Neuronal stem cell (in vitro differentiated cells): ENCODE data around the gene CHPF2.

ENCODE experiments used
- DNase-seq: peaks from one replicate; pipeline ENCODE4 v3.0.0-alpha.2; 2013; ENCODE audit warnings: low spot score
- H2AFZ ChIP-seq: one replicate; pipeline ENCODE4 v1.6.1; 2013; ENCODE audit warnings: mild to moderate bottlenecking, low read length, inconsistent platforms
- H2AK5ac ChIP-seq: 2 replicates; pipeline ENCODE4 v1.6.1; 2013; ENCODE audit warnings: low read depth, mild to moderate bottlenecking, inconsistent platforms, low read length, moderate library complexity, mixed read lengths
- H2BK120ac ChIP-seq: 2 replicates; pipeline ENCODE4 v1.6.1; 2013; ENCODE audit warnings: low read depth, mild to moderate bottlenecking, inconsistent platforms, low read length, moderate library complexity, mixed read lengths
- H2BK12ac ChIP-seq: one replicate; pipeline ENCODE4 v1.6.1; 2013; ENCODE audit warnings: low read length, inconsistent platforms
- H2BK15ac ChIP-seq: 2 replicates; pipeline ENCODE4 v1.6.1; 2013; ENCODE audit warnings: mild to moderate bottlenecking, low read length, inconsistent platforms, mixed read lengths
- H2BK5ac ChIP-seq: one replicate; pipeline ENCODE4 v1.6.1; 2013; ENCODE audit warnings: inconsistent platforms, mild to moderate bottlenecking, low read length, moderate library complexity
- H3K14ac ChIP-seq: one replicate; pipeline ENCODE4 v1.6.1; 2013; ENCODE audit warnings: low read length, inconsistent platforms
- H3K18ac ChIP-seq: 2 replicates; pipeline ENCODE4 v1.6.1; 2013; ENCODE audit warnings: low read length, inconsistent platforms
- H3K23ac ChIP-seq: 2 replicates; pipeline ENCODE4 v1.6.1; 2013; ENCODE audit warnings: low read depth, mild to moderate bottlenecking, mixed read lengths, low read length, inconsistent platforms; ENCODE audit not compliant: poor library complexity
- H3K27ac ChIP-seq: replicated peaks from 3 replicates; pipeline ENCODE4 v1.5.1; 2013; ENCODE audit warnings: low read length, inconsistent platforms
- H3K27me3 ChIP-seq, 3 experiments: 2 replicates each; pipeline ENCODE4 v1.6.1; 2013; ENCODE audit warnings: low read length in 3 of 3, mild to moderate bottlenecking in 2 of 3, inconsistent platforms in 1 of 3, low read depth in 1 of 3, mixed read lengths in 1 of 3, moderate library complexity in 1 of 3; ENCODE audit not compliant: control insufficient read depth in 3 of 3, insufficient read depth in 3 of 3
- H3K36me3 ChIP-seq, 2 donors: replicated peaks in 1 of 2; 2 replicates each; pipeline ENCODE4 v1.6.1; 2013; ENCODE audit warnings: low read length in 2 of 2; ENCODE audit not compliant: control insufficient read depth in 2 of 2, insufficient read depth in 2 of 2
- H3K4ac ChIP-seq: 2 replicates; pipeline ENCODE4 v1.6.1; 2013; ENCODE audit warnings: inconsistent platforms, mild to moderate bottlenecking, low read length, moderate library complexity
- H3K4me1 ChIP-seq, 2 donors: 1 replicate in 1 of 2; 2 replicates in 1 of 2; pipeline ENCODE4 v1.6.1; 2013; ENCODE audit warnings: low read length in 2 of 2, low read depth in 1 of 2; ENCODE audit not compliant: control insufficient read depth in 2 of 2, insufficient read depth in 1 of 2
- H3K4me2 ChIP-seq: one replicate; pipeline ENCODE4 v1.6.1; 2013; ENCODE audit warnings: mild to moderate bottlenecking, low read length, inconsistent platforms; ENCODE audit not compliant: insufficient read depth, poor library complexity, severe bottlenecking
- H3K4me3 ChIP-seq, 2 donors: 2 replicates each; pipeline ENCODE4 v1.5.1; 2013; ENCODE audit warnings: low read length in 2 of 2, mild to moderate bottlenecking in 2 of 2, inconsistent platforms in 1 of 2, moderate library complexity in 1 of 2
- H3K79me1 ChIP-seq: one replicate; pipeline ENCODE4 v1.6.1; 2013; ENCODE audit warnings: low read depth, mild to moderate bottlenecking, inconsistent platforms, low read length, moderate library complexity
- H3K9ac ChIP-seq: one replicate; pipeline ENCODE4 v1.6.1; 2013; ENCODE audit warnings: mild to moderate bottlenecking, low read depth, low read length, inconsistent platforms; ENCODE audit not compliant: poor library complexity
- H3K9me3 ChIP-seq, 2 donors: replicated peaks in 1 of 2; 2 replicates each; pipeline versions ENCODE3 to v1.6.1; 2013; ENCODE audit warnings: low read length in 2 of 2, mild to moderate bottlenecking in 2 of 2, inconsistent platforms in 1 of 2, low read depth in 1 of 2, mixed read lengths in 1 of 2, moderate library complexity in 1 of 2; ENCODE audit not compliant: control insufficient read depth in 2 of 2, insufficient read depth in 1 of 2
- H4K8ac ChIP-seq: one replicate; pipeline ENCODE4 v1.6.1; 2013; ENCODE audit warnings: low read depth, mild to moderate bottlenecking, inconsistent platforms, low read length, moderate library complexity
- H4K91ac ChIP-seq: one replicate; pipeline ENCODE4 v1.6.1; 2013; ENCODE audit warnings: low read length, low read depth, mild to moderate bottlenecking, inconsistent platforms; ENCODE audit not compliant: poor library complexity
- WGBS, 2 donors: extraction: QIAGEN DNeasy Blood & Tissue Kit; methylation state at CpG; one replicate each; pipeline ENCODE4 v1.1.7; 2013; ENCODE audit warnings: missing lambda C conversion rate in 2 of 2, mixed read lengths in 1 of 2; ENCODE audit not compliant: insufficient read length in 2 of 2, insufficient replicate concordance in 1 of 2; ENCODE audit errors: extremely low coverage in 2 of 2; 5-methylcytosine and 5-hydroxymethylcytosine counted together

The CHPF2 gene

GRCh38 chr7:151265351-151265931, 33.2 kb downstream of the CHPF2 start:
- Histone ChIP-seq H2BK15ac (no peak overlapping the region), H3K18ac (no peak overlapping the region), H3K4ac (no peak overlapping the region), H4K8ac (no peak overlapping the region), H3K4me3 (no peak overlapping the region), H3K9me3 (no peaks in the 10 kb centered on the region), H3K79me1 (no peaks in the 10 kb centered on the region), H2BK12ac (no peak overlapping the region), H3K4me2 (no peak overlapping the region), H3K27me3 (peaks cover 0 to 16% (median 0%) of the 10 kb centered on the region in 3 experiments), H3K36me3 (no peaks in the 10 kb centered on the region), H3K9ac (no peak overlapping the region), H3K23ac (no peak overlapping the region), H4K91ac (no peak overlapping the region), H3K27ac (no peak overlapping the region), H3K4me1 (no peaks in the 10 kb centered on the region), H2BK120ac (no peak overlapping the region), H2BK5ac (no peak overlapping the region), H2AK5ac (no peak overlapping the region), H3K14ac (no peak overlapping the region), H2AFZ (no peak overlapping the region)
- no peak for DNase-seq
- no CpG with 5 or more reads among the region's 9 CpGs for WGBS, 2 donors

GRCh38 chr7:151269511-151269910, 37.2 kb downstream of the CHPF2 start:
- H3K18ac ChIP-seq = no peak overlapping the region
- no peak overlapping the region for H3K4me3 ChIP-seq
- no peak overlapping the region for H2BK15ac ChIP-seq
- no CpG with 5 or more reads among the region's 10 CpGs for WGBS, 2 donors
- no peak overlapping the region for H4K91ac ChIP-seq
- H2BK12ac ChIP-seq = no peak overlapping the region
- no peaks in the 10 kb centered on the region for H3K9me3 ChIP-seq
- H3K4me1 ChIP-seq = no peaks in the 10 kb centered on the region
- peak overlapping the region; percentile 61 for H3K9ac ChIP-seq
- no peak overlapping the region for H3K23ac ChIP-seq
- no peaks in the 10 kb centered on the region for H3K79me1 ChIP-seq
- no peak overlapping the region for H4K8ac ChIP-seq
- no peaks in the 10 kb centered on the region for H3K36me3 ChIP-seq
- no peaks in the 10 kb centered on the region for H3K27me3 ChIP-seq
- no peak overlapping the region for H2AFZ ChIP-seq
- H2BK5ac ChIP-seq = no peak overlapping the region
- no peak overlapping the region for H3K14ac ChIP-seq
- H3K4ac ChIP-seq = no peak overlapping the region
- no peak overlapping the region for H2AK5ac ChIP-seq
- no peak overlapping the region for H3K27ac ChIP-seq
- no peak for DNase-seq
- H2BK120ac ChIP-seq = no peak overlapping the region
- H3K4me2 ChIP-seq = no peak overlapping the region

DNA sequence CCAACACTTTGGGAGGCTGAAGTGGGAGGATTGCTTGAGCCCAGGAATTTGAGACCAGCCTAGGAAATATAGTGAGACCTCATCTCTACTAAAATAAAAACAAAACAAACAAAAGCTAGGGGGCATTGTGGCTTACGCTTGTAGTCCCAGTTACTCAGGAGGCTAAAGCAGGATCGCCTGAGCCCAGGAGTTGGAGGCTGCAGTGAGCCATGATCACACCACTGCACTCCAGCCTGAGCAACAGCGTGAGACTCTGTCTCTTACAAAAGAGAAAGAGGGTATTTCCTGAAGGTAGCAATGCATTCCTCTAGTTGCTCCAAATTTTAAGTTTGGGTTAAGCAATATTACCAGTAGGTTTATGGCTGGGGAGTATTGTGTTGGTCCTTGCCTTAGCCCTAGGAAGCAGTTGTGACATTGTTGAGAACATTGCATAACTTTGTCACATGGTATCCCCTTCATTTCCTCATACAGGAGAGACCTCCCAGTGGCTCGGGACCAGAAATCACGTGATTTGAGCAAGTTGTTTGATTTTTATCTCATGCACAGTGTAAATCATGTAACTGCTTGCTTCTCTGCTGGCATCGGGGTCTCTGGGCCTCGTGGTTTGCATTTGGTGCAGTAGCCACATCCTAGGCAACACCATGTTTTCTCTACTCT, 39.5 kb downstream of the CHPF2 start:
- H4K8ac ChIP-seq = no peak overlapping the region
- DNase-seq = no peak
- H3K79me1 ChIP-seq = no peaks in the 10 kb centered on the region
- H2BK5ac ChIP-seq = no peak overlapping the region
- H3K27ac ChIP-seq = no peak overlapping the region
- H2AK5ac ChIP-seq = no peak overlapping the region
- H2AFZ ChIP-seq = no peak overlapping the region
- no peak overlapping the region for H3K14ac ChIP-seq
- H3K18ac ChIP-seq = no peak overlapping the region
- no peak overlapping the region for H3K4me2 ChIP-seq
- H3K4me1 ChIP-seq = peaks cover 5 to 7% of the 10 kb centered on the region in 2 donors
- no peak overlapping the region for H3K4me3 ChIP-seq
- H2BK120ac ChIP-seq = no peak overlapping the region
- H2BK12ac ChIP-seq = no peak overlapping the region
- H3K36me3 ChIP-seq = no peaks in the 10 kb centered on the region
- WGBS, 2 donors = no CpG with 5 or more reads among the region's 7 CpGs
- H3K4ac ChIP-seq = no peak overlapping the region
- H3K9ac ChIP-seq = no peak overlapping the region
- no peak overlapping the region for H3K23ac ChIP-seq
- H3K27me3 ChIP-seq = peaks cover 0 to 14% (median 10%) of the 10 kb centered on the region in 3 experiments
- H4K91ac ChIP-seq = no peak overlapping the region
- no peak overlapping the region for H2BK15ac ChIP-seq
- no peaks in the 10 kb centered on the region for H3K9me3 ChIP-seq

GRCh38 chr7:151272405-151272804, 40.1 kb downstream of the CHPF2 start:
- no peak overlapping the region for H2BK12ac ChIP-seq
- no peaks in the 10 kb centered on the region for H3K36me3 ChIP-seq
- H3K79me1 ChIP-seq = peaks cover 2% of the 10 kb centered on the region
- H3K18ac ChIP-seq = no peak overlapping the region
- H4K8ac ChIP-seq = no peak overlapping the region
- no peak overlapping the region for H3K14ac ChIP-seq
- H2AFZ ChIP-seq = no peak overlapping the region
- no CpG with 5 or more reads among the region's 10 CpGs for WGBS, 2 donors
- no peak overlapping the region for H2BK15ac ChIP-seq
- H3K4me2 ChIP-seq = no peak overlapping the region
- H2AK5ac ChIP-seq = no peak overlapping the region
- no peak overlapping the region for H2BK5ac ChIP-seq
- peaks cover 0 to 17% (median 12%) of the 10 kb centered on the region in 3 experiments for H3K27me3 ChIP-seq
- no peaks in the 10 kb centered on the region for H3K9me3 ChIP-seq
- no peak for DNase-seq
- H3K4ac ChIP-seq = no peak overlapping the region
- no peak overlapping the region for H3K27ac ChIP-seq
- no peak overlapping the region for H3K4me3 ChIP-seq
- no peak overlapping the region for H3K9ac ChIP-seq
- peaks cover 5 to 10% of the 10 kb centered on the region in 2 donors for H3K4me1 ChIP-seq
- no peak overlapping the region for H2BK120ac ChIP-seq
- H4K91ac ChIP-seq = no peak overlapping the region
- peak overlapping the region; percentile 3 for H3K23ac ChIP-seq
